GM23338 (cell line): ENCODE measurements around the gene NT5C2. TPM values are rescaled to one million over a fixed set of nuclear protein-coding genes. Genes with fewer than 3 reads are reported as not detected.

Source experiments
- ATAC-seq: fragments of 200-7000 bp; cut with Tn5 transposase; 3 replicates; pipeline ENCODE4 v1.9.1; 2020
- DNase-seq: peaks from one replicate; pipeline ENCODE4 v3.0.0-alpha.2; 2015; ENCODE audit warnings: low spot score
- H2AFZ ChIP-seq: fragments of 200-600 bp; sonication (generic); 2 replicates; pipeline ENCODE4 v1.8.0; 2016; ENCODE audit warnings: antibody characterized with exemption, mild to moderate bottlenecking, moderate library complexity
- H3F3A ChIP-seq: fragments of 200-600 bp; sonication (generic); replicated peaks from 2 replicates; pipeline ENCODE4 v1.8.0; 2017; ENCODE audit warnings: antibody characterized with exemption, mixed run types, low read depth
- H3K27ac ChIP-seq: fragments of 200-600 bp; sonication (generic); 2 replicates; pipeline ENCODE4 v1.6.1; 2016; ENCODE audit warnings: low read depth
- H3K27me3 ChIP-seq: fragments of 200-600 bp; sonication (generic); 2 replicates; pipeline ENCODE4 v1.8.0; 2016; ENCODE audit warnings: mild to moderate bottlenecking, mixed run types, moderate library complexity; ENCODE audit not compliant: insufficient read depth
- H3K36me3 ChIP-seq: fragments of 200-600 bp; sonication (generic); 2 replicates; pipeline ENCODE4 v1.8.0; 2016; ENCODE audit warnings: mild to moderate bottlenecking; ENCODE audit not compliant: insufficient read depth
- H3K4me1 ChIP-seq: fragments of 200-600 bp; sonication (generic); 2 replicates; pipeline ENCODE4 v1.8.0; 2016; ENCODE audit warnings: mild to moderate bottlenecking, moderate library complexity; ENCODE audit not compliant: insufficient read depth
- H3K4me2 ChIP-seq: fragments of 200-600 bp; sonication (generic); 2 replicates; pipeline ENCODE4 v1.7.1; 2017; ENCODE audit warnings: mixed run types
- H3K4me3 ChIP-seq: fragments of 200-600 bp; sonication (generic); 2 replicates; pipeline ENCODE4 v1.6.1; 2016; ENCODE audit warnings: mixed run types
- H3K79me2 ChIP-seq: fragments of 200-600 bp; sonication (generic); replicated peaks from 2 replicates; pipeline ENCODE4 v1.8.0; 2017; ENCODE audit warnings: mild to moderate bottlenecking; ENCODE audit not compliant: insufficient read depth
- H3K9me2 ChIP-seq: fragments of 200-600 bp; sonication (generic); 2 replicates; pipeline ENCODE4 v1.8.0; 2017; ENCODE audit not compliant: insufficient read depth
- H4K20me1 ChIP-seq: fragments of 200-600 bp; sonication (generic); replicated peaks from 2 replicates; pipeline ENCODE4 v1.8.0; 2017; ENCODE audit warnings: mild to moderate bottlenecking; ENCODE audit not compliant: insufficient read depth
- H3K27ac Mint-ChIP-seq: 2 replicates; pipeline ENCODE4 v1.8.0; 2020; ENCODE audit warnings: inconsistent platforms, mild to moderate bottlenecking, moderate library complexity, mixed read lengths
- H3K27me3 Mint-ChIP-seq: 3 replicates; pipeline ENCODE4 v1.8.0; 2022; ENCODE audit warnings: low read depth, mild to moderate bottlenecking, moderate library complexity, mixed read lengths, inconsistent platforms; ENCODE audit not compliant: insufficient read depth, poor library complexity
- H3K36me3 Mint-ChIP-seq: 3 replicates; pipeline ENCODE4 v1.8.0; 2021; ENCODE audit warnings: low read depth, mild to moderate bottlenecking, inconsistent platforms, moderate library complexity, mixed read lengths
- H3K4me1 Mint-ChIP-seq: 3 replicates; pipeline ENCODE4 v1.8.0; 2020; ENCODE audit warnings: mild to moderate bottlenecking, inconsistent platforms, mixed read lengths
- H3K4me3 Mint-ChIP-seq: 3 replicates; pipeline ENCODE4 v1.8.0; 2021; ENCODE audit warnings: moderate library complexity, mild to moderate bottlenecking, inconsistent platforms, mixed read lengths
- H3K9me3 Mint-ChIP-seq: 3 replicates; pipeline ENCODE4 v1.8.0; 2020; ENCODE audit warnings: moderate library complexity, mild to moderate bottlenecking, inconsistent platforms, mixed read lengths
- CREB1 ChIP-seq: fragments of 250-450 bp; sonication (Bioruptor Pico); IDR thresholded peaks from 2 replicates; pipeline ENCODE4 v1.5.0; 2020; ENCODE audit warnings: low read depth, mild to moderate bottlenecking, moderate library complexity
- CTCF ChIP-seq, 2 experiments: fragments of 200-600 bp in 1 of 2; sonication (generic) in 1 of 2; conservative IDR thresholded peaks; 2 replicates each; pipeline versions ENCODE4 v1.5.1 to v1.6.1; 2016 to 2017; ENCODE audit warnings: antibody characterized with exemption in 2 of 2, low read depth in 2 of 2, mild to moderate bottlenecking in 2 of 2, moderate library complexity in 1 of 2
- ETS1 ChIP-seq: IDR thresholded peaks from 2 replicates; pipeline ENCODE4 v1.6.1; 2016; ENCODE audit warnings: antibody characterized with exemption
- EZH2 ChIP-seq: fragments of 200-600 bp; sonication (generic); IDR thresholded peaks from one replicate; pipeline ENCODE4 v1.8.0; 2017; ENCODE audit warnings: antibody characterized with exemption, mild to moderate bottlenecking, low read depth; ENCODE audit not compliant: unreplicated experiment
- EZH2phosphoT487 ChIP-seq: fragments of 200-600 bp; sonication (generic); IDR thresholded peaks from one replicate; pipeline ENCODE4 v1.8.1; 2018; ENCODE audit warnings: antibody characterized with exemption; ENCODE audit not compliant: unreplicated experiment
- JUNB ChIP-seq: IDR thresholded peaks from one replicate; pipeline ENCODE4 v1.6.1; 2016; ENCODE audit warnings: antibody characterized with exemption; ENCODE audit not compliant: unreplicated experiment
- NANOG ChIP-seq: IDR thresholded peaks from 2 replicates; pipeline ENCODE4 v1.6.1; 2016; ENCODE audit warnings: antibody characterized with exemption, borderline replicate concordance
- POLR2AphosphoS5 ChIP-seq: IDR thresholded peaks from 2 replicates; pipeline ENCODE4 v1.6.1; 2016; ENCODE audit warnings: antibody characterized with exemption, low read depth
- STAT1 ChIP-seq: IDR thresholded peaks from one replicate; pipeline ENCODE4 v1.6.1; 2016; ENCODE audit warnings: antibody characterized with exemption; ENCODE audit not compliant: unreplicated experiment
- ZNF114 ChIP-seq: fragments of 250-450 bp; sonication (Bioruptor Pico); IDR thresholded peaks from 2 replicates; pipeline ENCODE4 v1.5.0; 2020; ENCODE audit warnings: mild to moderate bottlenecking, moderate library complexity
- ZNF331 ChIP-seq: fragments of 250-450 bp; sonication (Bioruptor Pico); IDR thresholded peaks from 2 replicates; pipeline ENCODE4 v1.5.0; 2020; ENCODE audit warnings: low read depth, mild to moderate bottlenecking, moderate library complexity
- polyA plus RNA-seq: library from polyadenylated mRNA; unstranded; fragments of >200 nt; fragmentation: Nextera tagmentation; extraction: Ambion mirVana; gene quantifications from 2 replicates; pipeline ENCODE4 v1.2.1, GENCODE V29; 2016
- total RNA-seq: library from RNA; depleted of rRNA; stranded (reverse); fragments of >200 nt; shearing (Covaris generic); gene quantifications from 2 replicates; pipeline ENCODE4 v1.2.3, GENCODE V29; 2014

Gene NT5C2
- total and polyA plus RNA-seq, 2 experiments from 2014 or later = 33.9 to 85.4 TPM

GRCh38 chr10:103110407-103110806 lies 82.7 kb downstream of the NT5C2 start:
- TF ChIP-seq CTCF (conservative IDR thresholded peaks at IDR 0.05; ENCODE audit: low read depth in 2 of 2) (no peak), NANOG (no peak), JUNB (no peak), EZH2 (no peak), CREB1 (no peak), ZNF114 (no peak), STAT1 (no peak)
- Histone ChIP-seq H3K9me2 (no peaks in the 10 kb centered on the region), H3K4me1 (peaks cover 17% of the 10 kb centered on the region; the same call in 1 of the 2 replicates), H3K27me3 (no peaks in the 10 kb centered on the region), H3F3A (no peaks in the 10 kb centered on the region), H2AFZ (no peak overlapping the region), H3K27ac (no peak overlapping the region), H3K36me3 (no peaks in the 10 kb centered on the region), H3K79me2 (peaks cover 29% of the 10 kb centered on the region; the same call in 1 of the 2 replicates), H3K4me3 (no peak overlapping the region), H4K20me1 (no peaks in the 10 kb centered on the region), H3K4me2 (no peak overlapping the region)
- H3K27me3 Mint-ChIP-seq = no peaks in the 10 kb centered on the region
- no peak overlapping the region for H3K4me3 Mint-ChIP-seq
- H3K36me3 Mint-ChIP-seq = no peaks in the 10 kb centered on the region
- DNase-seq (no peak), ATAC-seq (no peak)
- peaks cover 19% of the 10 kb centered on the region for H3K4me1 Mint-ChIP-seq
- H3K27ac Mint-ChIP-seq = no peak overlapping the region
- H3K9me3 Mint-ChIP-seq = no peaks in the 10 kb centered on the region

GRCh38 chr10:103109821-103110220 lies 83.3 kb downstream of the NT5C2 start:
- no peaks in the 10 kb centered on the region for H3K36me3 Mint-ChIP-seq
- Histone ChIP-seq H3K9me2 (no peaks in the 10 kb centered on the region), H3K4me2 (no peak overlapping the region), H3K4me1 (peaks cover 11% of the 10 kb centered on the region; the same call in 1 of the 2 replicates), H3K27me3 (no peaks in the 10 kb centered on the region), H2AFZ (no peak overlapping the region), H3K27ac (no peak overlapping the region), H3K79me2 (peaks cover 23% of the 10 kb centered on the region; the same call in 1 of the 2 replicates), H3K4me3 (no peak overlapping the region), H3K36me3 (no peaks in the 10 kb centered on the region), H3F3A (no peaks in the 10 kb centered on the region), H4K20me1 (no peaks in the 10 kb centered on the region)
- ATAC-seq = no peak
- H3K9me3 Mint-ChIP-seq = no peaks in the 10 kb centered on the region
- H3K4me1 Mint-ChIP-seq = peaks cover 16% of the 10 kb centered on the region
- H3K27ac Mint-ChIP-seq = no peak overlapping the region
- no peaks in the 10 kb centered on the region for H3K27me3 Mint-ChIP-seq
- no peak overlapping the region for H3K4me3 Mint-ChIP-seq
- DNase-seq = no peak
- no peak for TF ChIP-seq ZNF331 (CRISPR knock-in tag)
- no peak for TF ChIP-seq ZNF114
- no peak for TF ChIP-seq CREB1
- TF ChIP-seq CTCF (conservative IDR thresholded peaks at IDR 0.05; ENCODE audit: low read depth in 2 of 2) = no peak
- no peak for TF ChIP-seq ETS1
- TF ChIP-seq POLR2AphosphoS5 = no peak
- no peak for TF ChIP-seq NANOG
- TF ChIP-seq EZH2phosphoT487 = no peak
